ENCODE results near the gene NOL3. TPM values are rescaled to one million over a fixed set of nuclear protein-coding genes. Genes with fewer than 3 reads are reported as not detected.

Gene NOL3
- total and polyA plus RNA-seq, 12 donors = 36.4 to 168 (median 110) TPM

- Histone ChIP-seq H3K27me3 (no peaks in the 10 kb centered on the region), H3K9me3 (replicated peaks in 1 of 3) (no peaks in the 10 kb centered on the region), H3K27ac (peak overlapping the region; percentile 82 to 98 (median 97)), H3K4me1 (replicated peaks in 1 of 2) (peaks cover 47 to 67% of the 10 kb centered on the region in 2 donors), H3K36me3 (replicated peaks in 1 of 2) (no peaks in the 10 kb centered on the region), H3K4me3 (peak overlapping the region in 1 of 4 donors; percentile 46)
- intact Hi-C loops (cut with DNase I) = no loop called here
- DNase-seq = no peak
- 29 to 47% (median 42%) methylated on average over 1 of the region's 1 CpG for WGBS, 4 donors
- TF ChIP-seq POLR2A (IDR thresholded peaks at IDR 0.05) = no peak
- no peak for TF ChIP-seq CTCF (IDR thresholded peaks at IDR 0.05)
Measured at GRCh38 chr16:67173323-67173722, 3.0 kb downstream of the NOL3 start.

- Histone ChIP-seq H3K9me3 (replicated peaks in 1 of 3) (no peaks in the 10 kb centered on the region), H3K4me1 (replicated peaks in 1 of 2) (peaks cover 50 to 65% of the 10 kb centered on the region in 2 donors), H3K4me3 (peak overlapping the region in 2 of 4 donors; percentile 4 to 46), H3K27me3 (no peaks in the 10 kb centered on the region), H3K27ac (peak overlapping the region; percentile 82 to 98 (median 97)), H3K36me3 (replicated peaks in 1 of 2) (no peaks in the 10 kb centered on the region)
- intact Hi-C loops (cut with DNase I) = no loop called here
- 0 to 1% (median 1%) methylated on average over 13 to 71 of the region's 71 CpGs for WGBS, 4 donors
- TF ChIP-seq POLR2A (IDR thresholded peaks at IDR 0.05) (peak; percentile 81 to 98), CTCF (IDR thresholded peaks at IDR 0.05) (peak in 2 of 6 experiments; percentile 38 to 40)
- DNase-seq = peak; percentile 90 to 97 (median 96)
Measured at GRCh38 chr16:67173808-67174705, 3.7 kb downstream of the NOL3 start.

DNA sequence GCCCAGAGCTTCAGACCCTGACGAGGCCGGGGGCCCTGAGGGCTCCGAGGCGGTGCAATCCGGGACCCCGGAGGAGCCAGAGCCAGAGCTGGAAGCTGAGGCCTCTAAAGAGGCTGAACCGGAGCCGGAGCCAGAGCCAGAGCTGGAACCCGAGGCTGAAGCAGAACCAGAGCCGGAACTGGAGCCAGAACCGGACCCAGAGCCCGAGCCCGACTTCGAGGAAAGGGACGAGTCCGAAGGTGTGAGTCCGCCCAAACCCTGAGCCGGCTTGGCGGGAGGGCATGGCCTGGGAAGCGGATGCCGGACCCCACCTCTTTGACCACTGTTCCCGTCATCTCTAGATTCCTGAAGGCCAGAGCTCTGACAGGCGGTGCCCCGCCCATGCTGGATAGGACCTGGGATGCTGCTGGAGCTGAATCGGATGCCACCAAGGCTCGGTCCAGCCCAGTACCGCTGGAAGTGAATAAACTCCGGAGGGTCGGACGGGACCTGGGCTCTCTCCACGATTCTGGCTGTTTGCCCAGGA is 4.4 kb downstream of the NOL3 start:
- intact Hi-C loops (cut with DNase I) = no loop called here
- Histone ChIP-seq H3K9me3 (replicated peaks in 1 of 3) (no peaks in the 10 kb centered on the region), H3K27me3 (no peaks in the 10 kb centered on the region), H3K27ac (peak overlapping the region; percentile 82 to 98 (median 97)), H3K4me1 (replicated peaks in 1 of 2) (peaks cover 43 to 58% of the 10 kb centered on the region in 2 donors), H3K36me3 (replicated peaks in 1 of 2) (no peaks in the 10 kb centered on the region), H3K4me3 (peak overlapping the region in 2 of 4 donors; percentile 4 to 46)
- DNase-seq = peak in 1 of 7 donors; percentile 53
- no peak for TF ChIP-seq POLR2A (IDR thresholded peaks at IDR 0.05)
- no peak for TF ChIP-seq CTCF (IDR thresholded peaks at IDR 0.05)
- 41 to 75% (median 58%) methylated on average over 8 to 31 of the region's 31 CpGs for WGBS, 4 donors

DNA sequence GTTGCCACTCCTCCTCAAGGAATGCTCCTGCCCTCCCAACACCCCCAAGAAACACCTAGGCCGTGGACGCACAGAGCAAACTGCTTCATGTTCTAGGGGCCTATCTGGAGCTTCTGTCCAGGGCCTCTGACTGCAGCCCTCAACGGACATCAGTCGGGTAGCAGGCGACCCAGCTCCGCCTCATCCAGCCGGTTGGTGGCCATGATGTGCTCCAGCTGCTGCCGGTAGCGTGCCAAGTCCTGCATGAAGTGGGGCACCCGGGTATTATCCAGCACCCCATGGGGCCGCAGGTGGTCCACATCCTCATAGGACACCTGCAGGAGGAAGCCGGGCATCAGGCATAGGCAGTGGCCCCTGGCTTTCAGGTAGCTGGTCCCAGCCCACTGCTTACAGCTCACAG is 6.3 kb downstream of the NOL3 start:
- intact Hi-C loops (cut with DNase I) = no loop called here
- H3K27me3 ChIP-seq = no peaks in the 10 kb centered on the region
- H3K4me1 ChIP-seq (replicated peaks in 1 of 2) = peaks cover 37 to 52% of the 10 kb centered on the region in 2 donors
- WGBS, 4 donors = 87 to 93% (median 89%) methylated on average over 3 to 12 of the region's 12 CpGs; no CpG with 5 or more reads in 1 of the 4 donors
- no peak overlapping the region for H3K4me3 ChIP-seq
- TF ChIP-seq CTCF (IDR thresholded peaks at IDR 0.05) = no peak
- TF ChIP-seq POLR2A (IDR thresholded peaks at IDR 0.05) = no peak
- H3K36me3 ChIP-seq (replicated peaks in 1 of 2) = no peaks in the 10 kb centered on the region
- peak in 1 of 7 donors; percentile 30 for DNase-seq
- no peak overlapping the region for H3K27ac ChIP-seq
- no peaks in the 10 kb centered on the region for H3K9me3 ChIP-seq (replicated peaks in 1 of 3)
